Right lobe of liver (tissue), 6 donors: Measurements from ENCODE around the gene PERM1. TPM values are rescaled to one million over a fixed set of nuclear protein-coding genes. Genes with fewer than 3 reads are reported as not detected.
A peak's percentile ranks its signal among the peaks of the same experiment; 100 is the strongest.

Source experiments
- ATAC-seq, 4 donors: fragments of 200-7000 bp; cut with Tn5 transposase; one replicate each; pipeline ENCODE4 v1.9.1; 2020; ENCODE audit warnings: mild to moderate bottlenecking in 4 of 4, moderate library complexity in 4 of 4
- DNase-seq, 3 donors: peaks; one replicate each; pipeline ENCODE4 v3.0.0-alpha.2; 2020
- H3K27ac ChIP-seq, 3 donors: fragments of 200-600 bp; one replicate each; pipeline ENCODE4 v1.8.0; 2022
- H3K27me3 ChIP-seq, 2 donors: fragments of 200-600 bp; one replicate each; pipeline ENCODE4 v1.8.0; 2022
- H3K36me3 ChIP-seq, 4 donors: fragments of 200-600 bp; sonication (generic) in 1 of 4; one replicate each; pipeline versions ENCODE4 v1.5.1 to v1.8.0; 2017 to 2022; ENCODE audit warnings: control low read depth in 1 of 4
- H3K4me1 ChIP-seq, 4 donors: fragments of 200-600 bp; sonication (generic) in 1 of 4; one replicate each; pipeline versions ENCODE4 v1.5.1 to v1.8.0; 2017 to 2022; ENCODE audit warnings: control low read depth in 1 of 4
- H3K4me3 ChIP-seq, 3 donors: fragments of 200-600 bp; one replicate each; pipeline ENCODE4 v1.8.0; 2022
- H3K9me3 ChIP-seq, 4 donors: fragments of 200-600 bp; sonication (generic) in 1 of 4; one replicate each; pipeline versions ENCODE4 v1.5.1 to v1.8.0; 2017 to 2022; ENCODE audit warnings: control low read depth in 1 of 4
- CTCF ChIP-seq, 4 donors: fragments of 200-600 bp in 3 of 4; fragments of 450-650 bp in 1 of 4; IDR thresholded peaks; one replicate each; pipeline versions ENCODE4 v1.5.1 to v1.8.0; 2016 to 2022; ENCODE audit warnings: antibody characterized with exemption in 4 of 4, mild to moderate bottlenecking in 2 of 4
- POLR2A ChIP-seq: fragments of 450-650 bp; IDR thresholded peaks from one replicate; pipeline ENCODE4 v1.6.1; 2017; ENCODE audit warnings: antibody characterized with exemption, mild to moderate bottlenecking
- WGBS: methylation state at CpG from one replicate; pipeline ENCODE4 v1.1.6; 2018; ENCODE audit warnings: low coverage, low lambda C conversion rate; ENCODE audit not compliant: insufficient coverage; ENCODE audit errors: missing lambda C conversion rate; 5-methylcytosine and 5-hydroxymethylcytosine counted together
- intact Hi-C, 2 donors: fragments of 100-400 bp; cut with DNase I; formaldehyde crosslinking; loops; one replicate each; pipeline versions ENCODE4 v1.11.2 to v1.14.1; 2022
- small RNA-seq, 2 experiments: library from RNA; depleted of rRNA; stranded (forward); fragments of <200 nt; gene quantifications; one replicate each; pipeline ENCODE3, GENCODE V24; 2016
- total RNA-seq, 6 experiments: library from RNA; depleted of rRNA in 2 of 6; stranded (reverse); fragments of >200 nt in 2 of 6; fragmentation: NEBNext Ultra II Directional in 3 of 6; extraction: Animal tissue kit (Norgen Biotek cat#: 25700) in 3 of 6; gene quantifications; one replicate each; pipeline versions ENCODE4 v1.1.0 to v1.2.4, GENCODE V29; 2016 to 2023
- donor health status: DM: no; HTN: yes; CAD: no.
- donor health status: DM: no; HTN: no; CAD: no.
- donor health status: DM: no; HTN: no; CAD: no.
- donor health status: DM: no; HTN: yes; CAD: no.
- donor health status: DM: no; HTN: yes; CAD: no.

Gene PERM1
- total RNA-seq, 6 experiments from 2014 or later = 0.18 to 0.46 (median 0.28) TPM; not detected in 2

GRCh38 chr1:925561-926421 is 56.1 kb downstream of the PERM1 start:
- Histone ChIP-seq H3K9me3 (no peaks in the 10 kb centered on the region), H3K4me3 (peak overlapping the region in 2 of 3 donors; percentile 7 to 55), H3K36me3 (no peaks in the 10 kb centered on the region), H3K4me1 (peaks cover 0 to 16% (median 0%) of the 10 kb centered on the region in 4 donors), H3K27me3 (peaks cover 0 to 3% of the 10 kb centered on the region in 2 donors), H3K27ac (no peak overlapping the region)
- DNase-seq (no peak), ATAC-seq (peak in 3 of 4 donors; percentile 15 to 29 (median 20))
- intact Hi-C loops = no loop called here
- no peak for TF ChIP-seq POLR2A
- TF ChIP-seq CTCF (IDR thresholded peaks at IDR 0.05) = no peak
- WGBS = 37% methylated on average over 16 of the region's 65 CpGs

Small RNAs within 50 kb of the gene (small RNA-seq; reads per million reads assigned to genes)
- gene AL645608.3 = 0 reads per million in 2 experiments

Other genes starting within 250 kb of the PERM1 start
- gene SAMD11, start 58.2 kb downstream of the PERM1 start, total RNA-seq = 1 to 10 TPM; 2.1 to 4.3 (median 3.7) TPM
- gene NOC2L, start 22.8 kb downstream of the PERM1 start, total RNA-seq = 10 to 100 TPM; 28.9 to 36.8 (median 30.2) TPM
- 1 to 10 TPM; 1.9 to 6.7 (median 4.3) TPM for gene KLHL17, start 21.5 kb downstream of the PERM1 start, total RNA-seq
- 1 to 10 TPM in 1 of 6 experiments, under 1 TPM in 4, not detected in 1; 0.11 to 2.4 (median 0.26) TPM for gene PLEKHN1, start 15.6 kb downstream of the PERM1 start, total RNA-seq
- 10 to 100 TPM in 2 of 6 experiments, 1 to 10 TPM in 4; 1.6 to 21.5 (median 5.2) TPM for gene HES4, start 18.0 kb upstream of the PERM1 start, total RNA-seq
- 10 to 100 TPM; 16.3 to 98.7 (median 26.4) TPM for gene ISG15, start 31.4 kb upstream of the PERM1 start, total RNA-seq
- gene AGRN, start 38.0 kb upstream of the PERM1 start, total RNA-seq = 10 to 100 TPM; 14.2 to 44.5 (median 35.2) TPM
- gene RNF223, start 92.2 kb upstream of the PERM1 start, total RNA-seq = not detected
- 1 to 10 TPM; 4.0 to 7.7 (median 6.4) TPM for gene C1orf159, start 134.0 kb upstream of the PERM1 start, total RNA-seq
- not detected for gene TTLL10, start 191.8 kb upstream of the PERM1 start, total RNA-seq
- gene TNFRSF18, start 224.5 kb upstream of the PERM1 start, total RNA-seq = under 1 TPM in 2 of 6 experiments, not detected in 4; 0.24 to 0.27 TPM
- under 1 TPM in 4 of 6 experiments, not detected in 2; 0.20 to 0.99 (median 0.28) TPM for gene TNFRSF4, start 232.1 kb upstream of the PERM1 start, total RNA-seq
- 100 to 1,000 TPM; 112 to 148 (median 142) TPM for gene SDF4, start 249.9 kb upstream of the PERM1 start, total RNA-seq